KOPT-K1 (cell line): ENCODE results near the gene LYPLA2.
"Not testable (repeated sequence)": the region's sequence is repeated elsewhere in the genome, so short reads cannot be mapped to it uniquely, and the experiment has no call there.

Experiments
- H3K27ac ChIP-seq: fragments of 200-600 bp; sonication (generic); 2 replicates; pipeline ENCODE4 v1.5.1; 2016; ENCODE audit warnings: antibody characterized with exemption, mild to moderate bottlenecking, low read depth, low read length; ENCODE audit not compliant: poor library complexity, severe bottlenecking
- H3K36me3 ChIP-seq: fragments of 200-600 bp; sonication (generic); 2 replicates; pipeline ENCODE4 v1.5.1; 2017; ENCODE audit warnings: antibody characterized with exemption, mild to moderate bottlenecking, low read length, moderate library complexity; ENCODE audit not compliant: insufficient read depth
- H3K9me3 ChIP-seq: fragments of 200-600 bp; sonication (generic); 2 replicates; pipeline ENCODE4 v1.5.1; 2017; ENCODE audit warnings: antibody characterized with exemption, low read length, mild to moderate bottlenecking; ENCODE audit not compliant: insufficient read depth, poor library complexity, severe bottlenecking

The LYPLA2 gene

DNA sequence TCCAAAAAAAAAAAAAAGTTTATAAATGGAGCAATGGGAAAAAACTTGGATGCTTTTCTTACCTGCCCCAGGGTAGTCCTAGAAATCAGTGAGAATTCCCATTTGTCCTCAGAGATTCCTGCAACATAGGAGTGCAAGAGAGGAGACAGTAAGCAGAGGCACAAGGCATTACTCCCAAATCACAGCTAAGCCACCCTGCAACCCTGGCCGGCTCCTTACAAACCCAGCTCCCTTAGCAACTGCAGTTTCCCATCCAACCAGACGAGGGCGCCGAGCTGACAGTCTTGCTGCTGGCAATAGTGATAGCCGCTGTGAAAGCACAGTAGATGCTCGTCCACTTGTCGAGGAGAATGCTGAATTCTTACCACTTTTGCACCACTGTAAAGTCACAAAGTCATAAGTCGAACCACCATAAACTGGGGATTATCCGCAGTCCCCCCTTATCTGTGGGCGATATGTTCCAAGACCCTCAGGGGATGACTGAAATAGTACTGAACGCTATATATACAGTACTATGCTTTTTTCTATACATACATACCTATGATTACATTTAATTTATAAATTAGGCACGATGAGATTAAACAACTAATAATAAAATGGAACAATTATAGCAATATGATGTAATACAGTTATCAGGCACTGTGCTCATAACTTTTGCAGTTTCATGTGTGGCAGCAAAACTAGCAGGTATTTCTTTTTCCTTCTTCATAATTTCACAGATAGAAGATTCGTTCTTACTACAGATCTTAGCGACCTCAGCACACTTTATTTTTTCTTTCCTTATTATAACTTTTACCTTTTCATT is 18.7 kb upstream of the LYPLA2 start:
- Histone ChIP-seq H3K36me3 (peaks cover 11% of the 10 kb centered on the region), H3K27ac (no peak overlapping the region)

DNA sequence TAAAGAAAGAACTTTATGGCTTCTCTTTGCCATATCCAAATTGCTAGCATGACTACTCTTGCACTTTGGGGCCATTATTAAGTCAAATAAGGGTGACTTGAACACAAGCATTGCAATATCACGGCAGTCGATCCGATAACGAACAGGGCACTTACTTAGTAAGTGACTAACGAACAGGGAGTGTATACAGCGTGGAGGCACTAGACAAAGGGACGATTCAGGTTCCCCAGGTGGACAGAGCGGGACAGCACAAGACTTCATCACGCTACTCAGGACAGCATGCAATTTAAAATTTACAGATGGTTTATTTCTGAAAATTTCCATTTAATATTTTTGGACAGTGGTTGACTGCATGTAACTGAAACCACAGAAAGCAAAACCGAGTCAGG is 18.1 kb upstream of the LYPLA2 start:
- H3K27ac ChIP-seq: no peak overlapping the region
- H3K9me3 ChIP-seq: no peaks in the 10 kb centered on the region
- peaks cover 5% of the 10 kb centered on the region for H3K36me3 ChIP-seq

More for the DNA sequence above, 18.7 kb upstream of the LYPLA2 start:
- no peaks in the 10 kb centered on the region for H3K9me3 ChIP-seq

DNA sequence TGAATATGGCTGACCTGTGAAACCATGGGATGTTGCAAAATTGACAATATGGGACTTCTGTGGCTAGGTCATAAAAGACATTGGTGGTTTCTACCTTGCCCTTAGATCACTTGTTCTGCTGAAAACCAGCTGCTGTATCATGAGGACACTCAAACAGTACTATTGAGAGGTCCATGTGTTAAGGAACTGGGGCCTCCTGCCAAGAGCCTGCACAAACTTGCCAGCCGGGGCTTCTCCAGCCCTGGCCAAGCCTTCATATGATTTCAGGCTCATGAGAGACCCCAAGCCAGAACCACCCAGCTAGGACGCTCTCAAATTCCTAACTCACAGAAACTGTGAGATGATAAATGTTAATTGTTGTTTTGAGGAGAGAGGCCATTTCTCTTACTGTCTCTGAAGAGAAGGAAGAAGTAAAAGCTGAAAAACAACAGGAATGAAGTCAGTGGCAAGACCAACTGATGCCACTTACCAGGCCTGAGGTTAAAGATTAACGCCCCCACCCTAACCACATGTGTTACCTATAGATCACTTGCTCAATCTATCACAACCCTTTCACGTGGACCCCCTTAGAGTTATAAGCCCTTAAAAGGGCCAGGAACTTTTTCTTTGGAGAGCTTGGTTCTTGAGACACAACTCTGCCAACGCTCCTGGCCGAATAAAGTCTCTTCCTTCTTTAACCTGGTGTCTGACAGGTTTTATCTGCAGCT is 16.6 kb upstream of the LYPLA2 start:
- Histone ChIP-seq H3K9me3 (no peaks in the 10 kb centered on the region), H3K36me3 (no peaks in the 10 kb centered on the region), H3K27ac (no peak overlapping the region)

DNA sequence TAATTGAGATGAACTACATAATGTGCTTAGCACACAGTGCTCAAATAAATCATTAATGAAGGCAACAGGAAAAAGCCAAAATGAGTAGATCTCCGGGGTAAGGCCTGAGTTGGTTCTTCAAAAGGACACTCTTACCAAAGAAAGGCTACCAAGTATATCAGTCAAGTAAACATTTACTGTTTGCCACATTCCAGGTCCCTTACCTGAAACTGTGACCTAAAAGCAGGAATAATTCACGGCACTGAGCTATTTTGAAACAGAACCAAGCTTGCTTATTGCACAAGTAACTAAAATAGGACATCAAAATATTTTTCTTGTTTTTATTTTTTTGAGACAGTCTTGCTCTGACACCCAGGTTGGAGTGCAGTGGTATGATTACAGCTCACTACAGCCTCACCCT is 14.7 kb upstream of the LYPLA2 start:
- H3K36me3 ChIP-seq: peaks cover 16% of the 10 kb centered on the region
- no peak overlapping the region for H3K27ac ChIP-seq
- no peaks in the 10 kb centered on the region for H3K9me3 ChIP-seq

DNA sequence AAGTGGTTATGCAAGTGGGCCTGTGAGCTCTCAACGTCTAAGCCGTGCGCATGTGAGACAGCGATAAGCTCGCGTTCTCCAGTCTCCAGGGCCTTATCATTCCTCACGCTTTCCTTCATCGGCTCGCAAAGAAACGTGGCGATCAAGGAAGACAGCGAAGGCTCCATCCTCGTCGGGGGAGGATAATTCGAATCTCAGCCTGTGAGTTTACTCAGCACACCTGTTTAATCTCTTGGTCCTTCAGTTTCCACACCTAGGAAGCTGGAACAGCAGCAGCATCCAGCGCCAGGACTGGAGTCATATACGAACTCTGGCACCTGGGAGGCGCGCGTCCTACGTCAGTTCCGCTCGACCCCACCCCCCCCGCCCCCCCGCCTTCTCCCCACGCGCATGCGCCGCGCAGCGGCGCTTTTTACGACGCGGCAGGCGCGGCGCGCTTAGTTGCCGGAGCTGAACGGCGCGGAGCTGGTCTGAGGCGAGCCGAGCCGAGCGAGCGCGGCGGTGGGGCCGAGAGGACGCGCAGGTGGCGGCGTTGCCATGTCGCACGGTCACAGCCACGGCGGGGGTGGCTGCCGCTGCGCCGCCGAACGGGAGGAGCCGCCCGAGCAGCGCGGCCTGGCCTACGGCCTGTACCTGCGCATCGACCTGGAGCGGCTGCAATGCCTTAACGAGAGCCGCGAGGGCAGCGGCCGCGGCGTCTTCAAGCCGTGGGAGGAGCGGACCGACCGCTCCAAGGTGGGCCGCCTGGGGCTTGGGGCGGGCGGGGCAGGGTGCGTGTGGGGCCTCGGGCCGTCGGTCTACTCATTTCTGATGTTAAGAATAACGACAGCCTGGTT is 12.7 kb upstream of the LYPLA2 start, which contains the start of gene PITHD1:
PITHD1 (plus strand) TSS at position 440 of the 836 bp plus-strand sequence; CDS start at position 538, 98 bp downstream.
- Histone ChIP-seq H3K9me3 (no peaks in the 10 kb centered on the region), H3K27ac (peak within 1 kb of the TSS; percentile 74), H3K36me3 (peaks cover 30% of the 10 kb centered on the region)

DNA sequence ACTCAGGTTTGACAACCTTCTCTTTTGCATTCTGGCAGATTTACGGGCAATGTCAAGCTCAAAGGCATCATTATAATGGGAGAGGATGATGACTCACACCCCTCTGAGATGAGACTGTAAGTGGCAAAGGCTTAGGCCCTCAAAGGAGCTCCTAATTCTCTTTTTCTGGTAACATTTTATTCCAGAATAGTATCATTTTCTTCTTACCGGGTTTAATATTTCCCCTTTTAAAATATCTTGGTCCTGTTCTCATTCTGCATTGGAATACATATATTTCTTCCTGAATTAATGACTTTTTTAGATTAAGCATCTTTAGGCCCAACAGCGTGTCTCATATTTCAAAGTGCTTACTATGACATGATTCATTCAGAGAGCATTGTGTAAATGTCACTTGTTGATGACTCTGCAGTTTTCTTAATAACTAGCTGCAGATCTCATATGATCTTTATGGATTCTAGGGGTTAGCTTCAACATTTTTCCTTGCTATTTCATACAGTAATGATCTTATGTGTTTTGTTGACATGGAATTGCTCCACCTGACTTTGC is 11.0 kb upstream of the LYPLA2 start:
- H3K9me3 ChIP-seq: no peaks in the 10 kb centered on the region
- H3K27ac ChIP-seq: no peak overlapping the region
- H3K36me3 ChIP-seq: peaks cover 47% of the 10 kb centered on the region

DNA sequence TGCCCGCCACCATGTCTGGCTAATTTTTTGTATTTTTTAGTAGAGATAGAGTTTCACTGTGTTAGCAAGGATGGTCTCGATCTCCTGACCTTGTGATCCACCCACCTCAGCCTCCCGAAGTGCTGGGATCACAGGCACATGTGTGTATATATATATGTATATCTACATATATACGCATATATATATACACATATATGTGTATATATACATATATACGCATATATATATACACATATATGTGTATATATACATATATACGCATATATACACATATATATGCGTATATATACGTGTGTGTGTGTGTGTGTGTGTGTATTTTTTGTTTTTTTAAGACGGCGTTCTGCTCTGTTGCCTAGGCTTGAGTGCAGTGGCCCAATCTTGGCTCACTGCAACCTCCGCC is 7.8 kb upstream of the LYPLA2 start:
- not testable (repeated sequence) for H3K27ac ChIP-seq, H3K9me3 ChIP-seq
- H3K36me3 ChIP-seq: peaks cover 78% of the 10 kb centered on the region

DNA sequence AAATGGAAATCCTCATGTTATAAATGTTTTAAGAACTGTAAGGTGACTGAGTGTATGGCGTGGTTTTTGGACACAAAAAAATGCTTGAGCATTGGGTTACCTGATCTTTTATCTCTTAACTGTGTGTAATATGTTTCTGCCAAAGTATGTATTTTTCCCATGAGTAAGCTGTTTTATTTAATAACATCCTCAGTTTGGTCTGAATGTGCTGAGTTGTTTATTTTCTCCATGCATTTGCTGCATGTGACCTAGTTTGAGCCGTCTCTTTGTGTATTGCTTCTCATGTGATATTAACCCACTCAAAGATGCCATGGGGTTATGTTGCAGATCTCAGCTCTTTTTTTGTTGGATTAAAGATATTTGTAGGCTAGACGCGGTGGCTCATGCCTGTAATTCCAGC is 6.1 kb upstream of the LYPLA2 start:
- H3K9me3 ChIP-seq: no peaks in the 10 kb centered on the region
- H3K36me3 ChIP-seq: peaks cover 85% of the 10 kb centered on the region
- H3K27ac ChIP-seq: no peak overlapping the region

DNA sequence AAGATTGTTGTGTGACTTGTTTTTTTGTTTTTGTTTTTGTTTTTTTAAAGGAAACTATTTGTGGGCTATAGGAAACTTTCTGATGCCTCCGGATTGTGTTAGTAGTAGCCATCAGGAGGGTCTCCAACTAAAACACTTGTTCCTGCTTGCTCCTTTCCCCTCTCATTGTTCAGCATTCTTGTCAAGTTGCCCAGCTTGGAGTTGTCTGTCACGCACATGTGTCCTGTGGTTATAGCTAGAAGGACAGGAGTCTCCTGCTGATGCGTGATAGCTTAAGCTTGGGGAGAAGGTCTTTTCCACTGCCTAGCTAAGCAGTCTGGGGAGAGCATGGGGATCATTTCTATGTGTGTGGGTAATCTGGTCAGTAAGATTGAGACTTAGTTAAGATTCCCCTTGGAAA is 3.2 kb upstream of the LYPLA2 start:
- Histone ChIP-seq H3K27ac (no peak overlapping the region), H3K9me3 (no peaks in the 10 kb centered on the region), H3K36me3 (peaks cover 60% of the 10 kb centered on the region)

DNA sequence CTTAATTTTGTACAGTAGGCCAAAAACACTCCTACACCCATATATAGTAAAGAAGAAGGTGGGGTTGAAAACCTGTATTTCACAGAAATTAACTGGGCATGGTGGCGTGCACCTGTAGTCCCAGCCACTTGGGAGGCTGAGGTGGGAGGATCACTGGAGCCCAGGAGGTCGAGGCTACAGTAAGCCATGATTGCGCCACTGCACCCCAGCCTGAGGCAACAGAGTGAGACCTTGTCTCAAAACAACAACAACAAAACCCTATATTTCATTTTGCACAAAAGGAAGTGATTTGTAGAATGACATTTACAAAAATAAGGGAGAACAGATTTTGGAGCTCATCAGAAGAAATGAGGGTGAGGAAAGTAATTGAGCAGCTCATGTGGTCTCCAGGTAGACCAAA is 2.2 kb upstream of the LYPLA2 start:
- Histone ChIP-seq H3K27ac (no peak overlapping the region), H3K9me3 (no peaks in the 10 kb centered on the region), H3K36me3 (peaks cover 65% of the 10 kb centered on the region)

DNA sequence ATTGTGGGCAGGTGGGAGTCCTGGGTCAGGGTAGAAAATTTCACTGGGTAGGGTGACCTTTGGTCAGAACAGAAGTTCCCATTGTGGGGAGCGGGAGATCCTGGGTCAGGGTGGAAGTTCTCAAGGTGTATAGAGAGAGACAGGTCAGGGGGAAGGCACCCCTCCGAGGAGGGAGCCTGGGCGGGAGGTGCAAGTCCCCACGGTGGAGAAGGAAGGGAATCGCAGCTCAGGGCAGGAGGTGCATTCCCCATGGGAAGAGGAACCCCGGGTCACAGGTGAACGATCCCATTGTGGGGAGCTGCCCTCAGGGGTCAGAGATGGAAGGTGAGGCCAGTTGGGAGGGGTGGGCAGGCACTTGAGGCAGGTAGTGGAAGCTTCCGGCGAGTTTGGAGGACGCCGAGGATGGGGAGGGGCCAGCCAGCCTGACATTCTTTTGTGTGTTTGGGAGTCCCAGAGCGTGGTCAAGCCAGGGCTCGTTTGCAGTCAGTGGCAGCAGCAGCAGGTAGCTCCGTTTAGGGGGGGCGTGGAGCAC is 637 bp downstream of the LYPLA2 start:
- Histone ChIP-seq H3K27ac (peak overlapping the region; percentile 71), H3K9me3 (no peaks in the 10 kb centered on the region), H3K36me3 (peaks cover 60% of the 10 kb centered on the region)

DNA sequence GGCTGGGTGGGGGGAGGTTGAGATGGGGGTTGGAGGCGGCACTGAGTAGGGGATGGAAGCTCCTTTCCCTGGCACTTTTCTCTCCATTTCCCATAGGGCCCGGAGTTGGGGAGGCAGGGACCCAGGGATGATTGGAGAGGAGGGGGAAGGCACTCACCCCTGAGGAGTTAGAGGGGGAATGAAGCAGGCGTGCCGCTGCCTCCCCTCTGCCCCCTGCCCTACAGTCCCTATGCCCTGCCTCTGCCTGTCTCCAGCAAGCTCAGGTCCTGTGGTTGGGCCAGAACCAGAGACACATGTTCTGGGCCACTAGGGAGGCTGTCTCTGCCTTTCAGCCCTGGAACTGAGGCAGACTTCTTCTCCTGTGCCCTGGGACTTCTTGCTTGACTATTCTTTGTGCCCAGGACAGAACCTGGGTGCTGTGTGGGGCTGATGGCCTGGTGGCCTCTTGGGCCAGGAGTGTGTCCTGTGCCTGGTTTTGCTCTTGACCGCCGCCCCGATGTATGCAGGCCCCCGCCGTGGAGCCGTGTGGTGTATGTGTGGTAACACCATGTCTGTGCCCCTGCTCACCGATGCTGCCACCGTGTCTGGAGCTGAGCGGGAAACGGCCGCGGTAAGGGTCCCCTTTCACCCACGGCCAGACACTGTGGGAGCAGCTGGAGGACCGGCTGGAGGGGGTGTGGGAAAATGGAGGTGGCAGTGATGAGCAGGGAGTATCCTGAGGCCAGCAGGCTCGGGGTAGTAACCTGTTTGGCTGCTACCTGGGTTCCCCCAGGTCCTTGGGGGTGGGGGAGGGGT is 1.4 kb downstream of the LYPLA2 start:
- Histone ChIP-seq H3K27ac (peak overlapping the region; percentile 71), H3K36me3 (peaks cover 59% of the 10 kb centered on the region), H3K9me3 (no peaks in the 10 kb centered on the region)

DNA sequence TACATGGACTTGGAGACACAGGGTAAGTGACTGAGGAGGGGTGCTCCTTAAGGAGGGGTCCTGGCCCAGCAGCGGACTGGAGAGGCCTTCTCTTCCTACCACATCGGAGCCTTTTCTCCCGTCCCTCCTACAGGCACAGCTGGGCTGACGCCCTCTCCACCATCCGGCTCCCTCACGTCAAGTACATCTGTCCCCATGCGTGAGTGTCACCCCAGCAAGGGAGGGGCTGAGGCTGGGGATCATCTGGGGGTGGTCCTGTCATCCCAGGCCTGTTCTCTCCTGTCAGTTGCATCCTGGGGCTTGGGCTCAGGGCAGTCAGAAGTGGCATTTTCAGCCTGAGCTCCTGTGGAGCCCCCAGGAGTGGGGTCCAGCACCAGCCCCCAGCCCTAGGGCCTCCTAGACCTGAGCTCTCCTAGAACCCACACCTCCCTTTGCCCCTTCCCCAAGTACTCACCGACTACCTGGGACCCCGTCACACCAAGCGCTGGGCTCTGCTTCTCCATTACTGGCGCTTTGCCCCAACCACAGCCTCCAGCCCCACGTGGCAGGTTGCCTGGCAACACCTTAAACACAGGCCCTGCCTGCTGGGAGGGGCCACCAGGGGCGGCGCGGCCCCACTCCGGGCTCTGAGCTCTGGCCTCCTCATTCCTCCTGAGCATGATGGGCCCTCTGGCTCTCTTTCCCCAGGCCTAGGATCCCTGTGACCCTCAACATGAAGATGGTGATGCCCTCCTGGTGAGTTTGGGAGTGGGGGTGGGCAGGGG is 2.3 kb downstream of the LYPLA2 start:
- Histone ChIP-seq H3K27ac (no peak overlapping the region), H3K36me3 (peaks cover 59% of the 10 kb centered on the region), H3K9me3 (no peaks in the 10 kb centered on the region)
